Activated T-cell treated with anti-CD3 and anti-CD28 coated beads, Interleukin-2, amount 50 U/mL, for 24 hours (primary cell): ENCODE data around the gene SGMS1.
"Not testable (repeated sequence)": the region's sequence is repeated elsewhere in the genome, so short reads cannot be mapped to it uniquely, and the experiment has no call there.

Experiments
- DNase-seq: peaks from one replicate; pipeline ENCODE4 v3.0.0-alpha.2; 2020
- H3K27ac Mint-ChIP-seq: 2 replicates; pipeline ENCODE4 v1.8.0; 2020; ENCODE audit warnings: mild to moderate bottlenecking, mixed read lengths
- H3K27me3 Mint-ChIP-seq: 2 replicates; pipeline ENCODE4 v1.8.0; 2020; ENCODE audit warnings: mixed read lengths
- H3K36me3 Mint-ChIP-seq: 2 replicates; pipeline ENCODE4 v1.8.0; 2020; ENCODE audit warnings: low read depth, mixed read lengths
- H3K4me1 Mint-ChIP-seq: 2 replicates; pipeline ENCODE4 v1.8.0; 2020; ENCODE audit warnings: low read depth, mixed read lengths
- H3K4me3 Mint-ChIP-seq: 2 replicates; pipeline ENCODE4 v1.8.0; 2020; ENCODE audit warnings: mild to moderate bottlenecking, moderate library complexity, mixed read lengths
- H3K9me3 Mint-ChIP-seq: 2 replicates; pipeline ENCODE4 v1.8.0; 2020; ENCODE audit warnings: mixed read lengths

The SGMS1 gene

GRCh38 chr10:50387007-50387731 is 236.6 kb downstream of the SGMS1 start:
- Mint-ChIP-seq H3K27me3 (no peaks in the 10 kb centered on the region), H3K4me3 (no peak overlapping the region), H3K4me1 (peaks cover 21% of the 10 kb centered on the region), H3K27ac (no peak overlapping the region), H3K9me3 (no peaks in the 10 kb centered on the region), H3K36me3 (peaks cover 7% of the 10 kb centered on the region)
- no peak for DNase-seq

- Mint-ChIP-seq H3K4me3 (no peak overlapping the region), H3K27me3 (no peaks in the 10 kb centered on the region), H3K9me3 (no peaks in the 10 kb centered on the region), H3K4me1 (peaks cover 21% of the 10 kb centered on the region), H3K36me3 (peaks cover 5% of the 10 kb centered on the region), H3K27ac (no peak overlapping the region)
- DNase-seq = no peak
These were observed 238.1 kb downstream of the SGMS1 start for GRCh38 chr10:50385624-50386023.

DNA sequence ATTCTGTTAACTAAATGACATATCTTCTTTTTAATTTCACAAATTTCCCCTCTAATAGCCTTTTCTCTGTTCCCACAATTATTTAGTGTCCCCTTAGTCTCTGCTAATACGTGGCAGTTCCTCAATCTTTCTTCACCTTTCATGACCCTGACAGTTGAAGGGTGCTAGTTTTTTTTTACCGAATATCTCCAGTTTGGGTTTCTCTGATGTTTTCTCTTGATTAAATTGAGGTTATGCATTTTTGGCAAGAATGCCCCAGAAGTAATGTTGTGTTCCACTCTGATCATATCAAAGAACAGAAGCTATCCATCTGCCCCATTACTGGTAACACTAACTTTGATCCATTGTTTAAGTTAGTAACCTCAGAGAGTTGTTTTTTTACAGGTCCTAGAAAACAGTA is 238.9 kb downstream of the SGMS1 start:
- H3K4me1 Mint-ChIP-seq = peaks cover 21% of the 10 kb centered on the region
- no peaks in the 10 kb centered on the region for H3K27me3 Mint-ChIP-seq
- no peak overlapping the region for H3K27ac Mint-ChIP-seq
- peaks cover 4% of the 10 kb centered on the region for H3K36me3 Mint-ChIP-seq
- H3K4me3 Mint-ChIP-seq = no peak overlapping the region
- no peak for DNase-seq
- no peaks in the 10 kb centered on the region for H3K9me3 Mint-ChIP-seq

DNA sequence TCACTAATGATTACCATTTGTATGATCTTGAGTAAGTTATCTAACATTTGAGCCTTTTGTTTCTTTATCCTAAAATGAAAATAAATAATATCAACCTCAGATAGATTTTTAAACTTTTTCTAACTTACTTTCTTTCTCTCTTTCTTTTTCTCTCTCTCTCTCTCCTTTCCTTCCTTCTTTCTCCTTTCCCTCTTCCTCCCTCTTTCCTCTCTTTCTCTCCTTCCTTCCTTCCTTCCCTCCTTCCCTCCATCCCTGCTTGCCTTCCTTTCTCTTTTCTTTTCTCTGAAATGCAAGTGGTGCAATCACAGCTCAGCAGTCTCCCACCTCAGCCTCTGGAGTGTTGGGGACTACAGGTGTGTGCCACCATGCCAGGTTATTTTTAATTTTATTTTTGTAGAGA is 239.5 kb downstream of the SGMS1 start:
- Mint-ChIP-seq H3K9me3 (no peaks in the 10 kb centered on the region), H3K4me3 (no peak overlapping the region), H3K36me3 (peaks cover 4% of the 10 kb centered on the region), H3K4me1 (peaks cover 23% of the 10 kb centered on the region), H3K27ac (peak overlapping the region; percentile 44), H3K27me3 (no peaks in the 10 kb centered on the region)
- DNase-seq = no peak

- H3K36me3 Mint-ChIP-seq = peaks cover 9% of the 10 kb centered on the region
- H3K9me3 Mint-ChIP-seq = no peaks in the 10 kb centered on the region
- no peak overlapping the region for H3K4me3 Mint-ChIP-seq
- no peak overlapping the region for H3K27ac Mint-ChIP-seq
- H3K4me1 Mint-ChIP-seq = peaks cover 20% of the 10 kb centered on the region
- no peak for DNase-seq
- H3K27me3 Mint-ChIP-seq = no peaks in the 10 kb centered on the region
These were observed 241.2 kb downstream of the SGMS1 start for GRCh38 chr10:50382576-50383023.

- peaks cover 22% of the 10 kb centered on the region for H3K4me1 Mint-ChIP-seq
- no peaks in the 10 kb centered on the region for H3K9me3 Mint-ChIP-seq
- H3K27ac Mint-ChIP-seq = no peak overlapping the region
- DNase-seq = no peak
- no peaks in the 10 kb centered on the region for H3K27me3 Mint-ChIP-seq
- H3K4me3 Mint-ChIP-seq = no peak overlapping the region
- H3K36me3 Mint-ChIP-seq = peaks cover 18% of the 10 kb centered on the region
These were observed 242.1 kb downstream of the SGMS1 start for GRCh38 chr10:50381642-50382041.

- H3K4me3 Mint-ChIP-seq = no peak overlapping the region
- peaks cover 24% of the 10 kb centered on the region for H3K4me1 Mint-ChIP-seq
- H3K9me3 Mint-ChIP-seq = no peaks in the 10 kb centered on the region
- H3K27ac Mint-ChIP-seq = no peak overlapping the region
- H3K27me3 Mint-ChIP-seq = no peaks in the 10 kb centered on the region
- peaks cover 21% of the 10 kb centered on the region for H3K36me3 Mint-ChIP-seq
- DNase-seq = no peak
These were observed 244.1 kb downstream of the SGMS1 start for GRCh38 chr10:50379616-50380015.

GRCh38 chr10:50375745-50376144 is 248.0 kb downstream of the SGMS1 start:
- H3K27ac Mint-ChIP-seq = no peak overlapping the region
- H3K36me3 Mint-ChIP-seq = peaks cover 18% of the 10 kb centered on the region
- no peak overlapping the region for H3K4me3 Mint-ChIP-seq
- peaks cover 19% of the 10 kb centered on the region for H3K4me1 Mint-ChIP-seq
- no peaks in the 10 kb centered on the region for H3K27me3 Mint-ChIP-seq
- H3K9me3 Mint-ChIP-seq = no peaks in the 10 kb centered on the region
- DNase-seq = no peak

DNA sequence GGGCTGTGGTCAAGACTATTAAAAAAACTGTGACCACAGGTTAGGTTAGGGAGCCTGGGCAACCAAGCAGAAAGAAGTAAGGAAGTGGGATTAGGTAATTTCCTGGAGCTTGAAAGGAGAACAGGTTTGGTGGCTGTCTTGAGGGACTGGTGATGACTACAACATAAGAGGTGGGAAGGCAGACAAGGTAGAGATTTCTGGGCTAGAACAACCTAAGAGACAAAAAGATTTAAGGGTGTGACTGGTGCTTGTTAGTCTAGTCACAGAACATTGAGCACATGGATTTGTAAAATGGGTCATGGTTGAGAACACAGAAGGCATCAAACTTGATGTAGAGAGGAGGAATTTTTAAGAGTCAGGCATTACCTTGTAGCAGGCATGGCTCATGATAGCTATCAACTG is 248.7 kb downstream of the SGMS1 start:
- Mint-ChIP-seq H3K4me3 (no peak overlapping the region), H3K4me1 (peaks cover 19% of the 10 kb centered on the region), H3K27ac (no peak overlapping the region), H3K9me3 (no peaks in the 10 kb centered on the region), H3K36me3 (peaks cover 18% of the 10 kb centered on the region), H3K27me3 (no peaks in the 10 kb centered on the region)
- DNase-seq = no peak

- H3K27me3 Mint-ChIP-seq = no peaks in the 10 kb centered on the region
- DNase-seq = no peak
- peaks cover 17% of the 10 kb centered on the region for H3K4me1 Mint-ChIP-seq
- no peaks in the 10 kb centered on the region for H3K9me3 Mint-ChIP-seq
- peaks cover 19% of the 10 kb centered on the region for H3K36me3 Mint-ChIP-seq
- H3K4me3 Mint-ChIP-seq = no peak overlapping the region
- no peak overlapping the region for H3K27ac Mint-ChIP-seq
These were observed 249.8 kb downstream of the SGMS1 start for GRCh38 chr10:50373821-50374501.

GRCh38 chr10:50369931-50370330 is 253.8 kb downstream of the SGMS1 start:
- DNase-seq = no peak
- H3K9me3 Mint-ChIP-seq = peaks cover 3% of the 10 kb centered on the region
- no peak overlapping the region for H3K4me3 Mint-ChIP-seq
- no peak overlapping the region for H3K27ac Mint-ChIP-seq
- no peaks in the 10 kb centered on the region for H3K27me3 Mint-ChIP-seq
- H3K4me1 Mint-ChIP-seq = no peaks in the 10 kb centered on the region
- peaks cover 25% of the 10 kb centered on the region for H3K36me3 Mint-ChIP-seq

GRCh38 chr10:50367732-50368131 is 256.0 kb downstream of the SGMS1 start:
- DNase-seq = no peak
- Mint-ChIP-seq H3K4me1 (peaks cover 8% of the 10 kb centered on the region), H3K36me3 (peaks cover 42% of the 10 kb centered on the region), H3K9me3 (peaks cover 9% of the 10 kb centered on the region), H3K27ac (no peak overlapping the region), H3K27me3 (no peaks in the 10 kb centered on the region), H3K4me3 (no peak overlapping the region)

GRCh38 chr10:50366421-50366820 is 257.3 kb downstream of the SGMS1 start:
- H3K9me3 Mint-ChIP-seq = peaks cover 12% of the 10 kb centered on the region
- H3K27me3 Mint-ChIP-seq, DNase-seq, H3K4me3 Mint-ChIP-seq, H3K27ac Mint-ChIP-seq: not testable (repeated sequence)
- peaks cover 48% of the 10 kb centered on the region for H3K36me3 Mint-ChIP-seq
- peaks cover 14% of the 10 kb centered on the region for H3K4me1 Mint-ChIP-seq

DNA sequence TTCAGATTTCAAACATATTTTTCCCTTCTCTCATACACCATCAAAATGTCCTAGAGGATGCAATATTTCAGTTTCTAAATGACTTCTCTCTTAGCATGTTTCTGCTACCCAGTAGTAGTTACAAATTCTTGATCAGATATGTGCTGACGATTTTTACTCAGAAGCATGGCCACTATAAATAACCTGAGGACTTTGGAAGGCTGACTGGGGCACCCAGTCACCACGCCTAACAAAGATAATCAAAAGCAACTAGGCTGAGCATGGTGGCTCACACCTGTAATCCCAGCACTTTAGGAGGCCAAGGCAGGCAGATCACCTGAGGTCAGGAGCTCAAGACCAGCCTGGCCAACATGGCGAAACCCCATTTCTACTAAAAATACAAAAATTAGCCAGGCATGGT is 259.0 kb downstream of the SGMS1 start:
- H3K27ac Mint-ChIP-seq, H3K27me3 Mint-ChIP-seq, DNase-seq, H3K4me3 Mint-ChIP-seq: not testable (repeated sequence)
- H3K4me1 Mint-ChIP-seq = peaks cover 14% of the 10 kb centered on the region
- H3K9me3 Mint-ChIP-seq = peaks cover 12% of the 10 kb centered on the region
- peaks cover 48% of the 10 kb centered on the region for H3K36me3 Mint-ChIP-seq

DNA sequence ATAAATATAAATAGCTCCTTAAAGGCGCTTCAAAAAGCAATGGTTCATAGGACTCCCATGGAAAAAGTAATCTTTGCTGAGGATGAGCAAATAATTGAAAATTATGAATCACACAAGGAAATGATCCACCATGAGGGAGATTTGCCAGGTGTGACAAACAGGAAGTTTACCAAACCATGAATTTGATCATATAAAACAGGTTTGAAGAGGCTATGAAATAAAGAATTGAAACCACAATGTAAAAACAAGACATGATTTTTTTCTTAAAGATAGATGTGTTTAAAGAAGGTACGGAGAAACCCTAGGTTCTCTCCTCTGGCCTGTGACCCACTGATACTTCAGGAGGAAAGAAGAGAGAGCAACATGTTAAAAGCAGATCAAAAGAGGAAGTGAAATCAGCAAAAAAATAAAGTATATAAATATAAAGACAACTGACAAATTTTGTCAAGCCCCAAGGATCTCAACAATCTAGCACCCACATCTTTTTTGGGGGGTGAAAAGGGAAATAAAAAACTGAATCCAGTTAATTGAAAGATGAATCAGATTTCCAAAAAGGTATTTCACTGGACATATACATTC is 261.1 kb downstream of the SGMS1 start:
- Mint-ChIP-seq H3K4me1 (peaks cover 16% of the 10 kb centered on the region), H3K27ac (no peak overlapping the region), H3K27me3 (no peaks in the 10 kb centered on the region), H3K4me3 (no peak overlapping the region), H3K36me3 (peaks cover 47% of the 10 kb centered on the region), H3K9me3 (peaks cover 12% of the 10 kb centered on the region)
- no peak for DNase-seq
